Upper lobe of right lung (tissue), 1 donor: ENCODE measurements around the gene GRPEL2. TPM values are rescaled to one million over a fixed set of nuclear protein-coding genes. Genes with fewer than 3 reads are reported as not detected.

ENCODE experiments used
- ATAC-seq: fragments of 200-7000 bp; cut with Tn5 transposase; one replicate; pipeline ENCODE4 v1.9.1; 2020; ENCODE audit warnings: mild to moderate bottlenecking, moderate library complexity
- DNase-seq: peaks from one replicate; pipeline ENCODE4 v3.0.0-alpha.2; 2020
- H3K27ac ChIP-seq: fragments of 200-600 bp; one replicate; pipeline ENCODE4 v1.8.0; 2022
- H3K27me3 ChIP-seq: fragments of 200-600 bp; one replicate; pipeline ENCODE4 v1.8.0; 2022; ENCODE audit warnings: mild to moderate bottlenecking
- H3K36me3 ChIP-seq: fragments of 200-600 bp; one replicate; pipeline ENCODE4 v1.8.0; 2022
- H3K4me1 ChIP-seq: fragments of 200-600 bp; one replicate; pipeline ENCODE4 v1.8.0; 2022
- H3K4me3 ChIP-seq: fragments of 200-600 bp; one replicate; pipeline ENCODE4 v1.8.0; 2022; ENCODE audit warnings: mild to moderate bottlenecking
- H3K9me3 ChIP-seq: fragments of 200-600 bp; one replicate; pipeline ENCODE4 v1.8.0; 2022
- intact Hi-C: fragments of 100-400 bp; cut with DNase I; formaldehyde crosslinking; loops from one replicate; pipeline ENCODE4 v1.11.0; 2022
- total RNA-seq: library from RNA; stranded (reverse); fragmentation: NEBNext Ultra II Directional; extraction: Animal tissue kit (Norgen Biotek cat#: 25700); gene quantifications from one replicate; pipeline ENCODE4 v1.2.1, GENCODE V29; 2021
- TF ChIP-seq, protein P1 (sequence below): fragments of 200-600 bp; IDR thresholded peaks from one replicate; pipeline ENCODE4 v1.8.0; 2022; ENCODE audit warnings: antibody characterized with exemption
- donor health status: DM: no; HTN: yes; CAD: no; lungs with severe emphysema.

GRPEL2 gene
- total RNA-seq, 1 donor from 2014 or later: 23.9 TPM

DNA sequence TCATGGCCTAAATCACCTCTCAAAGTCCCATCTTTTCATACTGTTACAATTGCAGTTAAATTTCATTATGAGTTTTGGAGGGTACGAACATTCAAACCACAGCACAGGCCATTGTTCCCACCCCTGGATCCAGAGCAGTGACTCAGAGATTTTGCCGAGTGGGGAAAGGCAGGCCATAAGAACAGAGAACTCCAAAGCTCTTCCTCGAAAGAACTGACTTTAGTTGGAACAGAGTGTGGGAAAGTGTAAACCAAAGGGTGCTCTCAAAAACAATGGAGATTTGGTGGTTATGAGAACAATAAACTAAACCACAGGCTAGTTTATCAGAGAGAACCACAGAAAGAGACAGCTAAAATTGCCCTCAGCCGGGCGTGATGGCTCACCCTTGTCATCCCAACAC is 19.4 kb upstream of the GRPEL2 start:
- intact Hi-C loops: no loop called here
- ATAC-seq: no peak
- Histone ChIP-seq H3K4me3 (no peak overlapping the region), H3K27ac (no peak overlapping the region), H3K9me3 (no peaks in the 10 kb centered on the region), H3K4me1 (peaks cover 3% of the 10 kb centered on the region), H3K27me3 (no peaks in the 10 kb centered on the region), H3K36me3 (no peaks in the 10 kb centered on the region)
- DNase-seq: no peak
- TF ChIP-seq, protein P1, sequence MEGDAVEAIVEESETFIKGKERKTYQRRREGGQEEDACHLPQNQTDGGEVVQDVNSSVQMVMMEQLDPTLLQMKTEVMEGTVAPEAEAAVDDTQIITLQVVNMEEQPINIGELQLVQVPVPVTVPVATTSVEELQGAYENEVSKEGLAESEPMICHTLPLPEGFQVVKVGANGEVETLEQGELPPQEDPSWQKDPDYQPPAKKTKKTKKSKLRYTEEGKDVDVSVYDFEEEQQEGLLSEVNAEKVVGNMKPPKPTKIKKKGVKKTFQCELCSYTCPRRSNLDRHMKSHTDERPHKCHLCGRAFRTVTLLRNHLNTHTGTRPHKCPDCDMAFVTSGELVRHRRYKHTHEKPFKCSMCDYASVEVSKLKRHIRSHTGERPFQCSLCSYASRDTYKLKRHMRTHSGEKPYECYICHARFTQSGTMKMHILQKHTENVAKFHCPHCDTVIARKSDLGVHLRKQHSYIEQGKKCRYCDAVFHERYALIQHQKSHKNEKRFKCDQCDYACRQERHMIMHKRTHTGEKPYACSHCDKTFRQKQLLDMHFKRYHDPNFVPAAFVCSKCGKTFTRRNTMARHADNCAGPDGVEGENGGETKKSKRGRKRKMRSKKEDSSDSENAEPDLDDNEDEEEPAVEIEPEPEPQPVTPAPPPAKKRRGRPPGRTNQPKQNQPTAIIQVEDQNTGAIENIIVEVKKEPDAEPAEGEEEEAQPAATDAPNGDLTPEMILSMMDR: no peak

DNA sequence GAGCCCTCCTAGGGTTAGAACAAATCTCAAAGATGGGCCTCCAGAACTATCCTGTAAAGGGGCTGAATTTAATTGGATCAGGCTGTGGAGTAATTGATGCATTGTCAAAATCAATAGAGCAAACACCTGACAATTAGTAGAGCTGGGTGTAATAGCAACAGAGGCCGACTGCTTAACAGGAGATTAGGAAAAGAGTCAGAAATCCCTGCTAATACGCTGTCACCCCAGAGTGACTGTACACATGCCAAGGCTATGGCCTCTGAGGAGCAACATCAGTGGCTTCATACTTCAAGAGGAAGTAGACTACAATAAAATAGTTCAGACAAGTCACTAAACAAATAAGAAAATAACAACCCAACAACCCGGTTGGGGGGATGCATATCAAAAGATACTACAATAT is 18.7 kb upstream of the GRPEL2 start:
- no peaks in the 10 kb centered on the region for H3K4me1 ChIP-seq
- H3K27me3 ChIP-seq: no peaks in the 10 kb centered on the region
- H3K4me3 ChIP-seq: no peak overlapping the region
- H3K27ac ChIP-seq: no peak overlapping the region
- TF ChIP-seq, protein P1: no peak
- H3K36me3 ChIP-seq: no peaks in the 10 kb centered on the region
- intact Hi-C loops: no loop called here
- H3K9me3 ChIP-seq: no peaks in the 10 kb centered on the region
- DNase-seq: no peak
- no peak for ATAC-seq

DNA sequence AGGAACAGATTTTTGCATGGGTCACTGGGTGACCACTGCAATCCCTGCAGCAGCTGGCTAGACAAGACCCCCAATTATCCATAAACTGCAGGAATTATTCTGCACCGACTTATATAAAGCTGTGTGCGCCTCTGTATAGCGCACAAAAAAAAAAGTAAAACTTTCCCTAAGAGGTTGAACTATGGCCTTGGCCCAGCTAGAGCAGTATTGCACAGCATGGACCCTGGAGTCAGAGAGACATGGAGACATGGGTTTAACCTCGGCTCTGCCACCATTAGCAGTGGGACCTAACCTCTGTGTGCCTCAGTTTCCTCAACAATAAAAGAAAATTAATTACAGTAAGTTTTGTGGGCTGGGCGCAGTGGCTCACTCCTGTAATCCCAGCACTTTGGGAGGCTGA is 17.1 kb upstream of the GRPEL2 start:
- no peaks in the 10 kb centered on the region for H3K27me3 ChIP-seq
- DNase-seq (no peak), ATAC-seq (no peak)
- no peak overlapping the region for H3K4me3 ChIP-seq
- intact Hi-C loops: no loop called here
- H3K27ac ChIP-seq: no peak overlapping the region
- H3K4me1 ChIP-seq: no peaks in the 10 kb centered on the region
- H3K36me3 ChIP-seq: no peaks in the 10 kb centered on the region
- no peaks in the 10 kb centered on the region for H3K9me3 ChIP-seq
- TF ChIP-seq, protein P1: no peak

DNA sequence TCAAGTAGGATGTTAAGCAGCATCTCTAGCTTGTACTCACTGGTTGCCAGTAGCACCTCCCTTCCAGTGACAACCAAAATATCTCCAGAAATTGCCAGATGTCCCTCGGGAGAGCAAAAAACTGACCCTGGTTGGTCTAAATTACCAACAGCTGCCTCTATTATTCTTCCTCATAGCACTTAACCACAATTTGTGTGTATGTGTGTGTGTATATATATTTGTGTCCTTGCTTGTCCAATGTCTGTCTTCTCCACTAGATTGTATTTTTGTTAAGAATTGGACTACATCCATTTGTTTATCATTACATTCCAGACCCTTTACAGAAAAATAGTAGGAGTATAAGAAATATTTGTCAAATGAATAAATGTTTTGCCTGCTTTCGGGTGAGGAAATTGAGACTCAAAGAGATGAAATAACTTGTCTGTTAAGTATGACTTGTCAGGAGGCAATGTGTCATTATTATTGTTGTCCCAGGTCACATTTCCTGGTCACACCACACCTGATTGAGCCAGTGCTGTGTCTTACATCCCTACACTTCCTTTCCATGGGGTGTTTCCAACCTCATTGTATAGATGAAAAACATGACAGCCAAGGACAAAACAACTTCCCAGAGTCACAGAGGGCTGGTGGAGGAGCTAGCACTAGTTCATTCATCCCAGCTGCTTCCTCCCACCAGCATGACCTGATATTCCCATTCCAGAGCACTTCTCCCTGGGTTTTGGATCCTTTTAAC is 11.4 kb upstream of the GRPEL2 start:
- TF ChIP-seq, protein P1: no peak
- Histone ChIP-seq H3K4me1 (no peaks in the 10 kb centered on the region), H3K27me3 (no peaks in the 10 kb centered on the region), H3K27ac (no peak overlapping the region), H3K9me3 (no peaks in the 10 kb centered on the region), H3K36me3 (peaks cover 9% of the 10 kb centered on the region), H3K4me3 (no peak overlapping the region)
- ATAC-seq (no peak), DNase-seq (no peak)
- intact Hi-C loops: no loop called here

DNA sequence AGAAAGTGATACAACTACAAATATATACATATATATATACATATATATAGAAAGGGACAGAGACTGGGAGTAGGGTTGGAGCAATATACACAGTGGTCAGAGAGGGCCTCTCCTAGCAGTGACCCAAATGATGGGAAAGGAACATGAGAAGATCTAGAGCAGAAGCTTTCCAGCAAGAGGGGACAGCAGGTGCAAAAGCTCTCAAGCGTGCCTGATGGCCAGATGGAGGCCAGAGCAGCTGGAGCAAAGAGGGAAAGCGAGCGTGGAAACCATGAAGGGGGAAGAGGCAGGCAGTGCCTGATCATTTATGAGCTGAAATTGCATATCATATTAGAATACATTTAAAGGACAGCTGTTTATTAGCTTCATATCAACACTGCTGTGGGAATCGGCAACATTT is 7.6 kb upstream of the GRPEL2 start:
- DNase-seq: no peak
- no peak overlapping the region for H3K27ac ChIP-seq
- H3K4me1 ChIP-seq: no peaks in the 10 kb centered on the region
- H3K27me3 ChIP-seq: no peaks in the 10 kb centered on the region
- no peaks in the 10 kb centered on the region for H3K9me3 ChIP-seq
- TF ChIP-seq, protein P1: no peak
- peaks cover 9% of the 10 kb centered on the region for H3K36me3 ChIP-seq
- intact Hi-C loops: no loop called here
- ATAC-seq: no peak
- no peak overlapping the region for H3K4me3 ChIP-seq

DNA sequence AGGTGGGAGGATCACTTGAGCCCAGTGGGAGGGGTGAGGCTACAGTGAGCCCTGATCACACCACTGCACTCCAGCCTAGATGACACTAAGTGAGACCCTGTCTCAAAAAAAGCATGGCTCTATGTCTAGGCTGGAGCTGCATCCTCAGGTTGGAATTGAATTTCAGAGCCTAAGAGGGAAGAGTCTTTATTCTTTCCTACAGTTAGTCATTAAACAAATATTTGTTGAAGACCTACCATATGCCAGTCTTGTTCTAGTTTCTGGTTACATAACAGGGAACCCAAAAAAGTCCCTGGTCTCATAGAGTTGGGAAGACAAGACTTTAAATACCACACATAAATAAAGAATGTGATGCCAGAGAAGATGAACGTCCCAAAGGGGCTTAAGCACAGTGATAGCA is 6.9 kb upstream of the GRPEL2 start:
- ATAC-seq (no peak), DNase-seq (no peak)
- Histone ChIP-seq H3K27me3 (no peaks in the 10 kb centered on the region), H3K27ac (no peak overlapping the region), H3K4me1 (no peaks in the 10 kb centered on the region), H3K4me3 (no peak overlapping the region), H3K36me3 (peaks cover 9% of the 10 kb centered on the region), H3K9me3 (no peaks in the 10 kb centered on the region)
- intact Hi-C loops: no loop called here
- TF ChIP-seq, protein P1: no peak
